ENCODE measurements around the gene SHISA6.

SHISA6 gene

GRCh38 chr17:11582217-11582616 lies 341.2 kb downstream of the SHISA6 start:
- DNase-seq (ENCODE audit: low read depth), result no peak
- H3K4me3 ChIP-seq (ENCODE audit: control insufficient read depth, low read depth, low read length), result no peak overlapping the region
- no peak for TF ChIP-seq CTCF (conservative IDR thresholded peaks at IDR 0.05; ENCODE audit: control insufficient read depth, insufficient read depth, low read depth, low read length)

- no peak for TF ChIP-seq CTCF (conservative IDR thresholded peaks at IDR 0.05; ENCODE audit: control insufficient read depth, insufficient read depth, low read depth, low read length)
- DNase-seq (ENCODE audit: low read depth), result no peak
- no peak overlapping the region for H3K4me3 ChIP-seq (ENCODE audit: control insufficient read depth, low read depth, low read length)
Observed at GRCh38 chr17:11583306-11583992, 342.4 kb downstream of the SHISA6 start.

- TF ChIP-seq CTCF (conservative IDR thresholded peaks at IDR 0.05; ENCODE audit: control insufficient read depth, insufficient read depth, low read depth, low read length), result no peak
- no peak overlapping the region for H3K4me3 ChIP-seq (ENCODE audit: control insufficient read depth, low read depth, low read length)
- DNase-seq (ENCODE audit: low read depth), result no peak
Observed at GRCh38 chr17:11589716-11590115, 348.7 kb downstream of the SHISA6 start.

- H3K4me3 ChIP-seq (ENCODE audit: control insufficient read depth, low read depth, low read length), result peak within 1 kb of the TSS; percentile 13
- DNase-seq (ENCODE audit: low read depth), result peak; percentile 60
- TF ChIP-seq CTCF (conservative IDR thresholded peaks at IDR 0.05; ENCODE audit: control insufficient read depth, insufficient read depth, low read depth, low read length), result no peak
Observed at GRCh38 chr17:11598274-11599221, 357.5 kb downstream of the SHISA6 start, which contains the start of gene DNAH9. TSS of gene DNAH9 (plus strand) at chr17:11598470. CDS start at chr17:11598499, 29 bp downstream.

GRCh38 chr17:11601661-11602060 lies 360.6 kb downstream of the SHISA6 start:
- TF ChIP-seq CTCF (conservative IDR thresholded peaks at IDR 0.05; ENCODE audit: control insufficient read depth, insufficient read depth, low read depth, low read length), result no peak
- no peak overlapping the region for H3K4me3 ChIP-seq (ENCODE audit: control insufficient read depth, low read depth, low read length)
- no peak for DNase-seq (ENCODE audit: low read depth)

GRCh38 chr17:11608396-11608795 lies 367.4 kb downstream of the SHISA6 start:
- TF ChIP-seq CTCF (conservative IDR thresholded peaks at IDR 0.05; ENCODE audit: control insufficient read depth, insufficient read depth, low read depth, low read length), result no peak
- H3K4me3 ChIP-seq (ENCODE audit: control insufficient read depth, low read depth, low read length), result no peak overlapping the region
- DNase-seq (ENCODE audit: low read depth), result no peak

Data from fibroblast of mammary gland (primary cell).